Measurements from ENCODE around the gene GABRB3.
A peak's percentile ranks its signal among the peaks of the same experiment; 100 is the strongest.

GABRB3 gene

DNA sequence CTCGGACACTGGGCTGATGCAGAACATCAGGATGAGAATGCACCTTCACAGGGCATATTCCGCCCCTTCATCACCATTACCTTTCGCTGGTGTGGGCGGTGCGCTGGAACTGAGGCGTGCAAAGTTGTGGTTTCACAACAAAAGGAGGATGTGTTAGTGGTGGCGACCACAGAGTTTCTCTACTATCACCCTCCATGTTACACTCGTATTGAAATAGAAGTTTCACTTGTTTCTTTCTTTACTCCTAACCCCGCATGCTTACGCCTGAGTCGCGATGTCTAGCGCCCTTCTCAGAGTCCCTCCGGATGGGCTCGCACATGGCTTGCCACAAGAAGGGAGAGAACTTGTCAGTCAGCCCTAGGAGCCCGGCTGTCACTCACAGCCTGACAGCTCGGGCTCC is 148.7 kb downstream of the GABRB3 start:
- no peak for DNase-seq

DNA sequence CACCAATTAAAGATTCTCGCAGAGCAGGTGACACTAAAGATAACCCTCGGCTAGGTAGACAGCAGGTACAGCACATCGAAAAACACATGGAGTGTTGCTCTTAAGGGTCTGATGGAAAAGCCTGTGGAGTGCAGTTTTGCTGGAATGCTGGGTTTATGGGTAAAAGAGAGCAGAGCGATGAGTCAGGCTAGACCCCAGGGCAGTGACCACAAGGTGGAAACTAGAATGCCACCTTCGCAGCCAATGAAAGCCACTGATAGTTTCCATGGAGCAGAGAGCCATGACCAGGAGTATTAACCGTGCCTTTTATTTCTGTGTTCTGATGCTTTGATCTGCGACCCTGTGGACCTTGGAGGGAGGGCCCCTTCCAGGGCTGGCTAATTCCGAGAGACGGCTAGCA is 149.8 kb downstream of the GABRB3 start:
- no peak for DNase-seq

DNA sequence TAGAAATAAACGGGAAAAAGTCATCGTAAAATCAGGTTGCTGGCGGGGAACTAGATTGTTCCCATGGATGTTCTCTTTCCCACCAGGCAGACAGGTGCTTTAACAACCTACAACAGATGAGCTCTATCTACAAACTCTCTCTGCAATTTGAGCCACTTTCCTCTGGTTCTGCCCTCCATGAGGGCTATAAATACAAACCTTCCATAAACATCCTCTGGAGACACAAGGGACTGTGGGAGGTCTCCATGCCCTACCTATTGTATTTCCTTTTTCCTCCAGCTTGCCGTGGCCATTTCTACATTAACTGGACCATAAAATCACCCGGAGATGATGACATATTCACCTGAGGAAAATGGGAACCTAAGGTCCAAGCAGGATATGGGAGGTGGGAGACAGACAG is 151.1 kb downstream of the GABRB3 start:
- DNase-seq = no peak

DNA sequence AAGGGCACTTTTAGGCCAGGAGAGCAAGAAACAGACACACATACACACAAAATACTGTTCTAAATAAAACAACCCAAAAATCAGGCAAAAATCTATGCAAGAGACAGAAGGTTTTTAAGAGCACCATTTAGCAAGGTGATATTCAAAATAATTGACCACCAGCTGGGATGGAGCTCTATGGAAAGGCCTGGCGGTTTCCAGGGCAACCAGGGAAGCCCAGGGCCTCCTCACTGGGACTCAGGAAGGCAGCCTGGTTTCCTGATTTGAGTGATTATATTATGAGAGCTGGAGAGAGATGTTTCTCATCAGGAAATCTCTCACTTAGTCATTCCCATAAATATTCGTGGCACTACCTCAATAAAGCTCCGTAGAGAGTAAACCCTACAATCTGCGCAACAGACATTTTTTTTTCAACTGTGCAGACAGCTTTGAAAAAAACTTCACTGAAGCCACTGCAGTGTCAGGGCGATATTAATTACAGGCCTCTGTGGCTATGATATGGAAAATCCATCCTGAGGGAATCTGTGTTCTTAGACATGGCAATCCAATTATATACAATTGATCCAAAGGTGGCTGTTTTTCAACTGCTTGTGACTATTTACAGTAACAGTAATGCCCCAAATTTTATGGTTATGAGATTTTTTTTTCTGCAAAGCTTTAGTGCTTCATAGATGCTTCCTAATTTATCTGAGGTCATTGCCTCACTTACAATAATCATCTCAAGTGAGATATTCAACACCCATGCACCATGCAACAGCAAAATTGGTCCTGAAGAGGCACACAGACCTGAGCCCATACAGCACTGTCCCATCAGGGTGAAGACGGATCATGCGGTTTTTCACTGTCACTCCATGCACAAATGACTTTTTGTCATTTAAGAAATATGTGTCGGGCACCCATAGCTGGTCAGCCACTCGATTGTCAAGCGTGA is 152.1 kb downstream of the GABRB3 start:
- DNase-seq = no peak

DNA sequence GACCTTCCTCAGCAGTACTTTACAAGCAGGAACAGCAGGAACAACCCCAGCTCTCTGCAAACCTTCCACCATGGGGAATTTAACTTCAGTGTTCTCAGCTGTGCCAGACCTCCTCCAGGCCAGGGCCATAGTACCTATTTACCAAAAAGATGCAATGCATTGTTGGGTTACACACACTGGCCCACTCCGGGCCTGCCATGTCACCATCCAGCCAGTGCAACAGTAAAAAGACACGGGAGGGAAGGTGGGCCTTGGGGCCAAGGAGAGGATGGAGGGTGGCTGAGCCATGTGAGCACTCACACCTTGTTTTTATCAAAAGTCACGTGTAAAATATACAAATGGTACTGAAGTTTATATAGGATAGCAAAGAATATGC is 157.0 kb downstream of the GABRB3 start:
- no peak for DNase-seq

DNA sequence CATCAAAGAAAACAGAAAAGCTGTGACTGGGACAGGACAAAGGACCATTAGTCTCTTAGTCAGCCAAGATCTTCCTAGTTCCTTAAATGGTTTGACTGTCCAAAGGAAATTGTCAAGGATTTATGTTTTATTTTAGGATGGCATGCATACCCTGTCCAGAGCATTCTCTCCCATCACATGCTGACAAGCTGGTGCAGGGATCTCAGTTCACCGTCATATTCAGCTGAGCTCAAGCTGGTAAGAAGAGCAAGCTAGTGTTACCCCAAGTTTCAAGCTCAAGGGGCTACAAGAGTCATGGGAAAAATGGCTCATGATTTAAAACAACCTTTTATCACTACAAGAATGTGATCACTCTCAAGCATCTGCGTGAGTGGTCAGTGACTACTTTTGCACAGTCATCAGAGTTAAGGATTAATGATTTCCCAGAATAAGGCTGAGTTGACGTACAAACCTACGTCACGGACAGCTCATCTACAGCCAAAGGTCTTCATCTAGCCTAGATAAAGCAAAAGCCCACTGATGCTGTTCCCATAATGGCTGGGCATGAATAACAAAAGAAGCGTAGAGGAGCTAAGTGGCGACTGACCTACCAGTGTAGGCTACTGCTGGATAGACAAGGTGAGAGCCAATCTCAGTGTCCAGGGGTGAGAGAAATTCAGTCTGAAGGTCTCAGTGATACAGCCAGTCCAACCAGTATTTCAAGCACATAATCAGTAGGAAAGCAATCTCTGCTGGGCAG is 157.5 kb downstream of the GABRB3 start:
- no peak for DNase-seq

DNA sequence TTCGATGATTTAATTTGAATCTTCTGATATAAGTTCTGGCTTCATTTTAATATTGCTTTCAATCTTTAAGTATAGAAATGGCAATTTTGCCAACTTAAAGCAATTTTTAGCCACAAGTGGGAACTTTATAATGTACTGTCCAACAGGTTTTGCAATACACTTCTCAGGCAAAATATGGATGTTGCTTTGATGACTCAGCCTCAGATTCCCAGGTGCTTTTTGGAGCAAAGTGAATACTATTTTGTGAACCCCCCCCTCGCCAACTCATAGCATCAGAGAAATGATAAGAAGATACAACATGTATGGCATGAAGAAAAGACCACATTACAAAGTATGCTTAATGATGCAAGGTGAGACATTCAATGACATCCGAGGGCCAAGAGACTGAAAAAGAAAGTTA is 158.1 kb downstream of the GABRB3 start:
- DNase-seq = no peak

DNA sequence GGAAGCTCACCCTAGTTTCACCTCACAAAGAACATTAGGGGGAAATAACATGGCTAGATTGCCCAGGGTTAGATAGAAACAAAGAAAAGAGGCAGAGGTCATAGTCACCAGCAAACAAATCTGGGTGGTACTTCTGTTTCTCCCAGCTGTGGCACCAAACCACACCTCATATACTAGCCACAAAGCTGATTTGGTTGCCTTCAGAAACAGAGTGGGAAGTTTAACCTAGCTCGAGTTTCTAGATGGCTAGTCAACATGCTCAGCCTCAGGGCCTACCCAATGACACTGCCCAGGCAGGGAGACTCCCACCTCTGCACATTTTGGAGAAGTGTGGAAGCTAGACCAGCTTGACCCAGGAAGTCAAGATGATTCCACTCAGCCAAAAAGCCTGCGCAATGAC is 174.2 kb downstream of the GABRB3 start:
- DNase-seq = no peak

DNA sequence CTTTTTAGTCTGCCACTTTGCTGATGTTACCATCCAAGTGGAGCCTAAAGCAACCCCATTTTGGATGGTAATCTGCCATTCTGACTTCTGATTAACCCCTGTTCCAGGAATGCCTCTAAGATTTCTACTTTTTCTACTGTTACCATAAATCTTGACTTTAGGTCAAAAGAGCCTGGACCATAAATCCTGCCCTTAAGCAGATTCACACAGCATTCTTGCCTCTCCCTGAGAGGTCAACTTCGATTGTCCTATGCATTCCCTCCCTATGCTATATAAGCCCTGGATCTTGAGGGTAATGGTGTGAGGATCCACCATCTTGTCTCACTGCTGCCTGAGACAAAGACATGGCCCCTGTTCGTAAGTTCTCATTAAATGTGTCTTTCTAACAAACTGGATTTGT is 177.3 kb downstream of the GABRB3 start:
- no peak for DNase-seq

DNA sequence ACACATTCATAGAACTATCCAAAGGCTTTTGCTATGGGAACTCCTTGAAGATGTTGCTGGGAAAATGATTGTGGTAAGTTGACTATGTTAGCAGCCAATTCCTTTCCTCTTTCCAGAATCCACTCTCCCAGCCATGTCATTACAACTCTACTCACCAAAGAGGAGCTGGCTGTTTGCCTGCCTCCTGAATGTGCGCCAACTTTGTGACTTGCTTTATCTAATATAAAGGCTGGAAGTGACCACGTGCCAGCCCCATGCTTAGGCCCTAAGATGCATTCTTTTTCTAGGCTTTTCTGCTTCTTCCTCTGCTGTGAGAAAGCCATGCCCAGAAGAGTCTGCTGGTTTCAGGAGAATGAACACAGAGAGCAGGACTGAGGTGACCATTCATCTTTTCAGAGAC is 182.2 kb downstream of the GABRB3 start:
- DNase-seq = no peak

DNA sequence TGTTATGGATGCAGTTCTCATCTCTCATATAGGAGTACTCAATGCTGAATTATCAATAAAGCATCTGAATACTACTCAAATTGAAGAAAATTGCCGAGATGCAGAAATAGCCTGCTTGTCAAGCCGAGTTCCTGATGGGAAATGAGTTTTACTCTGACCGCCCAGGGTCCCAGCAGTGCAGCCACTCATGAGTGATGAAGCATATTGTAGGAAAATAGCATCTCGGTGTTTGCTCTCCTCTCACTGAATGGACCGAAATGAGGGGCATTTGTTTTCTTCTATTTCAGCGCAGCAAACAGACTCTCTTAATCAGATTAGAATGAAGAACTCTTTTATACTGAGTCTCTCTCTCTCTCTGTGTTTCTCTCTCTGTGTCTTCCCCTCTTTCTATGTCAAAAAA is 190.0 kb downstream of the GABRB3 start:
- no peak for DNase-seq

DNA sequence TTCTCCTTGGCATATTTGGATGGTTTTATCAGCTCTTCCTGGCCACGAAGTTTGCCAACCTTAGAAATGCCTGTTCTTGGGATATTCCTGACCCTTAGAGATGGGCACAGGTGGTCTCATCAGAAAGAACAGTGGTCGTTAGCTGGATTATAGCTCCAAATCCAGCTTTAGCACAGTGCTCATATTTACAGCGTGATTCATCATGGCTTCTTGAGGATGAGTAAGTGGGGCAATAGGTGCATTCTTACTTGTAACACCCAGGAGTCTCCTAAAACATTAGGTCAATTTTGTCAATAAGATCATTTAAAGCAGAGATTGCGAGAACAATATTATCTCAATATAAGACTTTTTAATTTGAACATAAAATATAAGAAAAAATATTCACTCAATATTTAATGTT is 191.9 kb downstream of the GABRB3 start:
- DNase-seq = no peak

DNA sequence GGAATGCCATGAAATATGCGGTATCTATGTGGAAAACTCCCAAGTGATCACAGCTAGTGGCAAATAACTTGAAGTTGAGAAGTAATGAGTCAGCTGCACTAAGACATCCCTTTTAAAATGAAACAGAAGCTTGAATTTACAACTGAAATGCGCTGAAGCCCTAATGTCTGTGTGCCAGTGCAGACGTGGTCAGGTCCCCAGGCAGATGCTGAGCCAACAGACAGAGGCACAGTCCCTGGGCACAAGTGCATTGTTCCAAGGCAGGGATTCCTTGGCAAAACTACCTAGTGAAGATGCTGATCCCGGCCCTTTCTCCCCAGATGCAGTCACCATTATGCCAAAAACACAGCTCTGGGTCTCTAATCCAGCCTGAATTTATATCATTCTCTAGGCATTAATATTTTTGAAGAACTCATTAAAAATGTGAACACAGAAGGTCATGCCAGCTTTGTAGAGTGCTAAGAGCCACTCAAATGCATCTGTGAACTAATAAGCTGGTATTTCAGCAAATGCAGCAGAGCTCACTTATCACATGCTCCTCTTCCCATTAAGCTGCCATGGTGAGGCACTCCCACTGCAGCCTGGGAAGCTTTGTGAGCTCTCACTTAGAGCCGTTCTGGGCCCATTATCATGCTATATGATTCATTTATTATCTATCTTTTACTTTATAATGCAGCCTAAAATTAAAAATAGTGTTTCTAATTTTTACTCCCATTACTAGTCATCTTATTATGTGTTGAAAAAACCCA is 200.1 kb downstream of the GABRB3 start:
- no peak for DNase-seq

DNA sequence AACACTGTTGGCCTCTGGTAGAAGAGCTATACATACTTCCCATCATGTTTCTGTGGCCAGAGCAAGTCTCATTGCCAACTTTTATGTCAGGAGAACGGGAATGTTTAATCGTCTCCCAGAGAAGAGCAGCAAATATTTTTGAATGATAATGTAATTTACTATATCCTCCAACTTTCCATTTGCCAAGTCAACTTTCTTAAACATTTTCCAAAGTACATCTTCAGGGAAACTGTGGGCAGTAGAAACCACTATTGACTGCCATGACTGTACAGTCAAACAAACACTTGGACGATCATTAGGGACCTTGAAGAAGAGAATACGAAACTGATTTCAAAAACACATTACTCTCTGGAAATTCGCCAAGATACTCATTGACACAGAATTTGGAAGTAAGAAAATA is 201.5 kb downstream of the GABRB3 start:
- no peak for DNase-seq

DNA sequence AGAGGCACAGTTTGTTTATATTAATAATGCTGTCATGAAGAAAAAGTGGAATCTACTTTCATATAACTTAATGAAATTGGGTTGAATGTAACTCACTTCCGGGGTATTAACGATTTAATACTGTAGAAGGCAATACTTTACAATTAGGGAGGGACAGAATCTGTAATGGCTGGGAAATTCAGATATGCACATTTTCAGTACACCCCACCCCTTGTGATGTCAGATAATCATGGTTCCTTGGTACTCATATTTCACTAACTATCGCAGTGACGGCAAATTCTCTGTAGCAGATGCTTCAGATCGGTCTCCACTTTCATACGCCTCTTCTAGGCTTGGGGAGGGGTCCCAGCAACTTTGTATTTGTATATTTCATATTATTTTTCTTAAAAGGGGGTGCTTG is 207.3 kb downstream of the GABRB3 start:
- no peak for DNase-seq

DNA sequence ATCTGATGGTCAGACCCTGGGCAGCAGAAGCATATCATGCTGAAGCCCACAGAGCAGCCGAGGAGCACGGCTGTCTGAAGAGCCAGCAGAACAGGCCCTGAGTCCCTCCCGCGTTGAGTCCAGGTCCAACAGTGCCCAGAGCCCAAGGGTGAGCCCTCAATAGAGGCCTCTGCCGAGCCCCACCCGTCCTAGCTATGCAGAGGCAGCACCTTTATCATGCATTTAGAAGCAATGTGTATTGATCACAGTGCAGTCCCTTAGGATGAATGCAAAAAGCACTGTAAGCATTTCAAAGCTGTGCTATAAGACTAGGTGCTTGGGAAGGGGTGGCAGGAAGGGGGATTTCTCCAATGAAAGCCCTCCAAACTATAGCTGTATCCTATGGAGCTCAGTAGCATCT is 208.5 kb downstream of the GABRB3 start:
- no peak for DNase-seq

DNA sequence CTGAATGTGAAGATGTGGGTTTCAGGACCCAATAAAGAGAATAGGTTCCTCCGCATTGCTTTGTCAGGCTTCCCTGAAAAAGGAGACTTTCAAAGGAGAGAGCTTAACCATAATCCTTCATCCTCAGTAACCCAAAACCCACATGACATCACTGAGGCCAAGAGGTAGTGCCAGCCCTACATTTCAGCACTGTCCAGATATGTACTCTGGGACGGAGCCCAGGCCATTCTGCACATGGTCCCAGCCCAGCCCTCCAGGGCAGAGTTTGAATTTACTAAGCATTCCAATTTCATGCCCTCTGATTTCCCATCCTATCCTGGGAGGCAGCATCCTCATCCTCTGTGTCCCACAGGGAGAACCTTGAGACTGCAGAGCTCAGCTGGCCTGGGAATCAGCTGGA is 210.5 kb downstream of the GABRB3 start:
- DNase-seq = peak; percentile 25

DNA sequence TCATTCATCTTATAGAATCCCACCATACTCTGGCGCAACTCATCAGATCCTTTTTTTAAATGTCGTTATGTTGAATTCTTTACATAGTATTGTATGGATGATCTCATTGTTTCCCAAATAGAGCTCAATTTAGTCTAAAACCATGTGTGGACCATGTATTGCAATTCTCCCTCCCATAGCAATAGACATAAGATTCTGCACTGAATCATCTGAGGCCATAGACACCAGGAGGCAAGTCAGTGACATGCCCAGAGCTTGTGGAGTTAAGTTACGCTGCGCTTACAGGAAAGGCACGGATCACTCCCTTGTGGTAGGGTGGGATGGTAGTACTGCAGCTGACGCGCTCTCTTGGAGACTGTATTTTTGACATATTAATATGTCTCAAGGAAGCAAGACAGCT is 211.0 kb downstream of the GABRB3 start:
- DNase-seq = peak; percentile 28

DNA sequence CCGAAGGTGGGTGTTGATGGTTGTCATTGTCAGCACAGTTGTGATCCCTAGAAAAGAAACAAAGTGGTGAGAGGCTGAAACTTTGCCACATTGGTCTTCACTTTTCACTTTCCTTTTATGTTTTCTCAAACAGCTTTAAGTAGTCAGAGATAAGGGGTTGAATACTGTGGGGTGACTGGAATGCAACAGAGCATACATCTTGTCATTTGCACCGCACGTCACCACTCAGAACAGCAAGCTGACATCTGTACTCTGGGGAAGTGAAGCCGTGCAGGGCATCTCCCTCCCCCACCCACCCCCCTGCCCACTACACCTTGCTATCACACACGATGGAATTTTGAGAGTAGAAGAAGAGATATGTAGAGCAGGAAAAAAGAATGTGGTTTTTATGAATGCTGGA is 211.7 kb downstream of the GABRB3 start:
- no peak for DNase-seq

DNA sequence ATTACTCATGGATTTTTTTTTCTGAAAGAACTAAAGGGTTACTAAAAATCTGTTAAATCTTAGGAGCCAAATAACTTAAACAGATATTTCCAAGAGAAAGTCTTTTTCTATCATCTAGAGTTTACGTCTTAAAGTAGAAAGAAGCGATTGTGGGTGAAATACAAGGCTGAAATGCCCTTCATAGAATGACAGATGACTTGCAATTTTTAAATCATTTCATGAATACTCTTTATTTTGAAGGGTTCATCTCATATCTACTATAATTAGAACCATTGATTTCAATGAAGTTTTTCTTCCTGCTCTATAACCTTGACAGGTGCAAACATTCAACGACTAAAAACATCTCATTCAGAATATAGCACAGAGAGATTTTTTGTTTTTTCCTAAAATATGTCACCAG is 217.0 kb downstream of the GABRB3 start:
- no peak for DNase-seq

DNA sequence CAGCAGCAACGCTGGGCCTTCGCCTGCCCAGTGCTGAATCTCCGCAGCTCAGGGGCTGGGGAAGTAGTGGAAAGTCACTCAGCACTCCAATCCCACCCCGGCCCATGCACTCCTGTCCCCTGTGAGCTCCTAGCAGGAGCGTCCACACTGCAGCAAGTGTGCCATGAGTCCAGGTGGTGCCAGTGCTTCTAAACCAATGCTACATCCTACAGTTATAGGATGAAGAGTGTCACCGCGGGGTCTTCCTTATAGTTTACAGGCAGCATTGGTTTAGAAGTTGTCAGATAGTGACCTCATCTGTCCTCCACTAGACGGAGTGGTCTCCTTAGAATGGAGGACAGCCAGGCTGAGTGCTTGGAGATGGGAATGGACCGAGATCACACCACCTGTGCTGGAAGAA is 221.4 kb downstream of the GABRB3 start:
- no peak for DNase-seq

DNA sequence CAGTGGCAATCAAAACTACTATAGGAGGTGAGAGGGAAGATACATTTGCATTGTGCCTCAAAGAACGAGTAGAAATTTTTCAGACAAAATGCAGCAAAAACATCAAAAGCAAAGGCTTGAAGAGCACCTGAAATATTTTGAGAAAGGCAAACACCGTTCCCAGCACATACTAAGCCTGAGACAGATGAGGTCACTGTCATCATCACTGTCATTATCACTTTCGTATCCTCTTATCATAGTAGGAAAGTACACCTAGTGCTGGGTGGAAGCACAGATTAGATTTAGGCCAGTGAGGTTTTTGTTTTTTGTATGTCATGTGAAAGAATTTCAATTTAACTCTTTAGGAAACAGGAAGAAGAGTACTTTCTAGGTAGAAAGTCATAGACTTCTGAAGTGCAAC is 222.0 kb downstream of the GABRB3 start:
- no peak for DNase-seq

DNA sequence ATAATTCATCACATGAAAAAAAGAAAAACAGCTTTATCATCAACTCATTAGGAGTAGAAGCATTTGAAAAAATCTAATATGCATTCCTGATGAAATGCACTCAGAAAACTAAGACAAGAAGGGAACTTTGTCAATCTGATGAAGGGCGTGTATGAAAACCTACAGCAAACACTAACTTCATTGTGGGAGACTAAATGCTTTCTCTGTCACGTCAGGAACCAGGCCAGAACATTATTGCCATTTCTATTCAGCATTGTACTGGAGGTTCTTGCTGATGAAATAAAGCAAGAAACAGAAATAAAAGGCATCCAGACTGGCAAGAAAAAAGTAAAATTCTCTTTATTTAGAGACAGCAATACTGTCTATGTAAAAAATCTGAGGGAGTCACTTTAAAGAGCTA is 235.2 kb downstream of the GABRB3 start:
- no peak for DNase-seq

DNA sequence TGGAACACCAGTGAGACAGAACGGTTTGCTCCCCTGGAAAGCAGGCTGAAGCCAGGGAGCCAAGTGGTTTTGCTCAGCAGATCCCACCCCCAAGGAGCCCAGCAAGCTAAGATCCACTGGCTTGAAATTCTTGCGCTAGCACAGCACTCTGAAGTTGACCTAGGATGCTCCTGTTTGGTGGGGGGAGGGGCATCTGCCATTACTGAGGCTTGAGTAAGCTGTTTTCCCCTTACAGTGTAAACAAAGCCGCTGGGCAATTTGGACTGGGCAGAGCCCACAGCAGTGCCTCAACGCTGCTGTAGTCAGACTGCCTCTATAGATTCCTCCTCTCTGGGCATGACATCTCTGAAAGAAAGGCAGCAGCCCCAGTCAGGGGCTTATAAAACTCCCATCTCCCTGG is 241.4 kb downstream of the GABRB3 start:
- DNase-seq = no peak

All from femur (tissue), 1 donor.